ENCODE results near the gene ITPR2.
"Not testable (repeated sequence)": the region's sequence is repeated elsewhere in the genome, so short reads cannot be mapped to it uniquely, and the experiment has no call there.

ITPR2 gene

DNA sequence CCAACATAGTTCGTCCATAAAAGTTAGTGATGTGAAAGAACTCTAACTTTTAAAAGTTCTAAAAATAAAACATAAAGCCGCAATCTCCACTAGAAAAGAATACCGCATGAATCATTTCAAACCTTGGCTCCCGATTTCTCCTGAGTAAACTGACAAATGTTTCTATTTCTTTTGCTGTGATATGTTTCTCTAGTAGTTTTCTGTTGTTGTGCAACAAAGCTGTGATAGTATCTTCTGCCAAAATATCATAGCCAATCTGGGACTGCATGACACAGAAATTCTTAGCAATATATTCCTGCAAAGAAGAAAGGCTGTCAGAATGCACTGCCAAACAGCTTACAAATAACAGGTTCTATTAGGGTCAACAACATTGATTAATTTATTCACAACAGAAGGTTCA is 174.0 kb downstream of the ITPR2 start:
- DNase-seq: no peak

DNA sequence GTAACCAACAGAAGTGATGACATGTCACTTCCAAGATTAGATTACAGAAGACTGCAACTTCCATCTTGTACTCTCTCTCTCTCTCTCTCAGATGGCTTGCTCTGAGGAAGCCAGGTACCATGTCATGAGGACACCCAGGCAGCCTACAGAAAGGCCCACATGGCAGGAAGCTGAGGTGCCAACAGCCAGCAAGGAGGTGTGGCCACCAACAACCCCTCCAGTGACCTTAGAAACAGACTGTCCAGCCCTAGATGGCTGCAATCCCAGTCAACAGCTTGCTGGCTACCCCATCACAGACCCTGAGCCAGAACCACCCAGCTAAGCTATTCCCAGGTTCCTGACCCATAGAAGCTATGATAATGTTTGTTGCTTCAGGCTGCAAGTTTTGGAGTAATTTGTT is 178.4 kb downstream of the ITPR2 start:
- DNase-seq: no peak

DNA sequence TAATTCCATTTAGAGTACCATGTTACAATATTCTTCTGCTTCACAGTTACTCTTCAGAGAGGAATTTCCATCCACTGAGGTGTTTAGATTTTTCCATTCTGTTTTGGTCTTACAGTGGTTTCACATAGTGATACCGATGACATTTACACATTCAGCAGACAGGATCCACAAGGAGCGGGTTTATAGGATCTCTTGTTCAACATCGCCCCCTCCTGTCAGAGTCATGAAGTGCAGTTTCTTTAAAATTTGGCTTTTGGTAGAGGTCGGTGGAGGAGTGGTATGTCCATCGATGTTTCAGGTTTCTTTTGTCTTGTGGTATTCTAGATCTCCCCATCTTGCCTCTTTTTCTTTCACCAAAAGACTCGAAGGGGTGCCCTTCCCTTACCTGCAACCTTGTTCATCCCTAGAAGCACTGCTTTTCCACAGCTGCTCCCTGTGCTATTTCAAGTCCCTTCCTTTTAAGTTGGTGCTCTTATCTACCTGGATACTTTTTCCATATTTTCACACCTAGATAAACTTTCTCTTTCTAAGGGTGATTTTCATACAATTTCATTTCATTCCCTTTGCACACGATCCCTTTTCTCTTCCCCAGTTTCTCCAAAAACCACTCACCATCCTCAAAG is 181.3 kb downstream of the ITPR2 start:
- DNase-seq: no peak

- DNase-seq: no peak
Measured at GRCh38 chr12:26651036-26651435, 182.0 kb downstream of the ITPR2 start.

- no peak for DNase-seq
Measured at GRCh38 chr12:26648999-26649398, 184.0 kb downstream of the ITPR2 start.

DNA sequence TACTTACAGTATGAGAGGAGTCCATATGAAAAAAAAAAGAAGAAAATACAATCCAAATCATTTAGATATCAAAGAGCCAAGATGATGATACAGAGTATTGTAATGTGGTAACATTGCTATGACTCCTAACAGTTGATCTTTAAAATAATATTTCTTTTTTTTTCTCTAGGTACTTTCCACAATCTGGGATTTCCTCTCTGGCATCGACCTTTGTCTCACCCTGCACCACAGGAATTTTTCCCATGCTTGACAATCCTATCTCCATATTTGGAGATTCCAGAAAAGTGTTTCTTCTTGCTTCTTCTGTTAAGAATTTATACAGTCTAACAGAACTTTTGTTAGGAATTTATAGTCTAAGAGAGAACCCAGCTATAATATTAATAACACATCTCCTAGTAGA is 184.4 kb downstream of the ITPR2 start:
- DNase-seq: no peak

- no peak for DNase-seq
Measured at GRCh38 chr12:26648066-26648465, 184.9 kb downstream of the ITPR2 start.

DNA sequence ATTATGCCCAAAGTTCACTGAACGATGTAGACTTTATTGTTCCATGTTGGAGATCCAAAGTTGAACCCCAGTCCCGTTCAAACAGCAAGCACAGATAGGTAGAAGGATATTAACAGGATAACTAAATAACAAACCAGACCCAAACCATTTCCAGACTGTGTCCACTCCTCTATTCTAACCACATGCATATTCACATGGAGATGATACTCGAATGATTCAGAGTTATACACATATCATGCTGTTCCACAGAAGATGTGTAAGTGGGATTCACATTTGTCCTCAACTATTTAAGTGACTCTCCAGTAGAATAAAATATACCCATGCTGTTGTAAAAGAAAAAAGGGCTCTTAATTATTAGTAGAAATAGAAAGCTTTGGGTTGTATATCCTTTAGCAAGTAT is 185.9 kb downstream of the ITPR2 start:
- no peak for DNase-seq

DNA sequence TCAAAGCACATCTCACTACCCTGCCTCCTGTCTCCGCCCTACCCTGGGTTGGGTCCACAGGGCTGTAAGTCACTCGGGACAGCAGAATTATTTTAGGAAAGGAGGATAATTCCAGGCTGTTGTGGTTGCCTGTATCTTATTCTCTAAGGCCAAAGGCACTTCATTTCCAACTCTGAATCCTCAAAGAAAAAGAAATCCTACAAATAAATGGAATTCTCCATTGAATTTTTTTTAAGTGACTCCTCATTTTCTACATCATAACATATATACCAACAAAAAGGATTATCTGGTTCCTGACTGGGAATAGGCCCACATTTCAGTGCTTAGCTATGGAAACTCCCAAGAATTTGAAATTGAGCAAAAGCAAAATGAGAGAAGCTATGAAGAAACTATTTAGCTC is 186.4 kb downstream of the ITPR2 start:
- no peak for DNase-seq

DNA sequence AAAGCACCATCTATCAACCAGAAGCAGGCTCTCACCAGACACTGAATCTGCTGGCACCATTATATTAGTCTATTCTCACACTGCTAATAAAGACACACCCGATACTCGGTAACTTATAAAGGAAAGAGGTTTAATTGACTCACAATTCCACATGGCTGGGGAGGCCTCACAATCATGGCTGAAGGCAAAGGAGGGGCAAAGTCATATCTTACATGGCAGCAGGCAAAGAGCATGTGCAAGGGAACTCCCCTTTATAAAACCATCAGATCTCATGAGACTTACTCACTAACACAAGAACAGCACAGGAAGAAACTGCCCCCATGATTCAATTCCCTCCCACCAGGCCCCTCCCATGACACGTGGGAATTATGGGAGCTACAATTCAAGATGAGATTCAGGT is 188.6 kb downstream of the ITPR2 start:
- not testable (repeated sequence) for DNase-seq

GRCh38 chr12:26643532-26644315 is 189.3 kb downstream of the ITPR2 start:
- no peak for DNase-seq

- no peak for DNase-seq
Measured at GRCh38 chr12:26642361-26642760, 190.6 kb downstream of the ITPR2 start.

DNA sequence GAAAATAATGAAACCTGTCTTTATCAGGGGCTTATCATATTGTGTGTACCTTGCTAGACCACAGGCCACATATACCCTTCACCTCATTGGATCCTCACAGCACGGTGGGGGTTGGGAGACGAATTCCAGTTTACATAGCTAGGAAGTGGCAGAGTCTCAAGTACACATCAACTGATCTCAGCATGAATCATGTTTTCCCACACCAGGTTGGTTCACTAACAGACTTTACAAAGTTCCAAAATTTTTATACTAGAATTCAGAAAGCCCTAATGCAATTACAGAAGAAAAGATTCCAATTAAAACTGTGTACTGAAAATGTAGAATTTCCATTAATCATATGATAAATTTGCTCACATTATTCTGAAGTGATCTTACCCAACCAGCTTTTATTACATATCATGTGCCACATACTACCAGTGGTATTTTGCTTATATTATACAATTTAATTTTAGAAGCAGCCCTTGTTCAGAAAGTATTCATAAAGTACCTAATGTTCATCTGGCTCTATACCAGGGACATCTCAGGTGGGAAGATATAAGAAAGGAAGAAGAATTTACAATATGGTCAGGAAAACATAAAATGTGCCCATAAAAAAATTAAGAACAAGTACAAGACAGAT is 196.2 kb downstream of the ITPR2 start:
- no peak for DNase-seq

GRCh38 chr12:26633591-26634210 is 199.3 kb downstream of the ITPR2 start:
- no peak for DNase-seq

DNA sequence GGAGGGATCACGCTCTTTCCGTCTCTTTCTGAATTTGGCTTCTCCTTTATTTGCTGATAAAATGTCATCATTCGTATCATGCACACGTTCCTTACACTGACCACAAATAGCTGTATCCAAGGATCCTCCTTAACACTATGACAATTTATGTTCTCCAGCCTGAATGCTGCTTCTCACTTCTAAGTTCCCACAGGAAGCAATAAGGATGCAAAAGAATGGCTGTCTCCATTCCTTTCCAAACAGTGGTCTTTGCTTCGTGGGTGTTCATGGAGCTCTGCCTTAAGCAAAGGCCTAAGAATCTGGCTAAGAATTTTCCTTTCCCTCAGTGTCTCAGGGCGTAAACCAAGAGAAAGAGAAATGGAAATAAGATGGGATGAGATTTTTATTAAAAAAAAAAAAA is 200.2 kb downstream of the ITPR2 start:
- DNase-seq: no peak

DNA sequence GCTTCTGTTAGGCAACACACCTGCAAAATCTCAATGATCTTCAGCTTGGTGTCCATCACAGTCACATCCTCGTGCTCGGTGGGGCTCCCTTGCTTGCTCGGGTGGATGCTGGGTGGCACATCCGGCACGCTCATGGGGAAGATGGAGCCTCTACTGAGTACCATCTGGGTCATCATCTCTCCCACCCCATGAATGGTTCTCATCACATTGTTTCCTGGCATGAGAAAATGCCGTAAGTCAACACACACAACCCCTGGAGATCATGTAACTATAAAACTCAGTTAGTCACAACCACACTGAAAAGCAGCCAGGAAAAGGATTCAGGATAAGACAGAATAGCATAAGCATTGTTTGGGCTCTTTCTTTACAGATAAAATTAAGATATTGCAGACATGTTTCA is 201.1 kb downstream of the ITPR2 start:
- no peak for DNase-seq

GRCh38 chr12:26630546-26631027 is 202.4 kb downstream of the ITPR2 start:
- no peak for DNase-seq

GRCh38 chr12:26629864-26630263 is 203.1 kb downstream of the ITPR2 start:
- DNase-seq: no peak

- no peak for DNase-seq
Measured at GRCh38 chr12:26628234-26628633, 204.8 kb downstream of the ITPR2 start.

GRCh38 chr12:26627335-26627734 is 205.7 kb downstream of the ITPR2 start:
- DNase-seq: no peak

DNA sequence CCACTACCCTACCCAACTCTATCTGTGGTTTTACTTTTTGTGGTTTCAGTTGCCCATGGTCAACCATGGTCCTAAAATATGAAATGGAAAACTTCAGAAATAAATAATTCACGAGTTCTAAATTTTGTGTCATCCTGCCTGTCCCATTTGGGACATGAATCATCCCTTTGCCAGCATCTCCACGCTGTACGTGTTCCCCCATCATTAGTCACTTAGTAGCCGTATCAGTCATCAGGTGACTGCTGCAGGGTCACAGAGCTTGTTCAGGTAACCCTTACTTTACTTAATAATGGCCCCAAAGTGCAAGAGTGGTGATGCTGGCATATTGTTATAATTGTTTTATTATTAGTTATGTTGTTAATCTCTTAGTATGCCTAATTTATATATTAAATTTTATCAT is 209.9 kb downstream of the ITPR2 start:
- DNase-seq: no peak

GRCh38 chr12:26622601-26623000 is 210.4 kb downstream of the ITPR2 start:
- no peak for DNase-seq

- DNase-seq: no peak
Measured at GRCh38 chr12:26621932-26622331, 211.1 kb downstream of the ITPR2 start.

DNA sequence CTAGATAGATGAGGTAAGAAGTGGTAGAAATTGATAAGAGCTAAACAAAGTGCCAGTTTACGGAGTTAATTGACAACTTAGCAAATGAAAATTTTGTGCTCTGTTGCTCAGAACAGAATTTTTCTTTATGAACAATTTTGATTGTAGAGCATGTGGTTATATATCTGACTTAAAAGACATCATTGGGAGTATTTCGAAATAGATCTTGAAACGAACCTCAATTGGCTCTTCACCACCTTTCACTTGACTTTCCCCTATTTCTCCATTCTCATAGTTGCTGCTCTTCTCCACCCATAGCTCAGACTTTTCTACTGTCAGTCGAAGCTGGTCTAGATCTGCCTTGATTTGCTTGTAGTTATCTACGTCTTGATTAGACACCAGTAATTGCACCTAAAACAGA is 212.1 kb downstream of the ITPR2 start:
- no peak for DNase-seq
